Measurements from ENCODE around the gene NRAS. TPM values are rescaled to one million over a fixed set of nuclear protein-coding genes. Genes with fewer than 3 reads are reported as not detected.

NRAS gene
- total RNA-seq, 1 experiment from 2014 or later: 22.6 TPM

DNA sequence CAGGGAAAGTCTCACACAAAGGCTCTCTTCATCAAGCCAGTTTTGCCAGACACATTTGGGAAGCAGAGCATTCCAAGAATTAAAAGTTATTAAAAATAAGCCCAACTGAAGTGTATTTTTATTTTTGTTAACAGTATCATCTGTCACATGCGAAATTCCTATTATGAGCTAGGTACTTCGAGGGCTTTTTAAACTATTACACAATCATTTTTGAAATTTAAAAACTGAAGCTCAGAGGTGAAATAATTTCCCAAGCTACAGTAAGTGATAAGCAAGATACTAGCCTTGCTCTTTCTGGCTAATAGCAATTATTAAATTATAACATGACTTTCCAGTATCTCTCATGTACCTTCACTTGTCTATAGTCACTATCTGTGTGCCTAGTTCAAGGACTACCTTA lies 12.0 kb upstream of the NRAS start:
- no peak for DNase-seq (ENCODE audit: low spot score)

GRCh38 chr1:114725230-114725629 lies 8.7 kb upstream of the NRAS start:
- no peak for DNase-seq (ENCODE audit: low spot score)

GRCh38 chr1:114723915-114724314 lies 7.3 kb upstream of the NRAS start:
- no peak for DNase-seq (ENCODE audit: low spot score)

GRCh38 chr1:114723457-114723856 lies 6.9 kb upstream of the NRAS start:
- no peak for DNase-seq (ENCODE audit: low spot score)

DNA sequence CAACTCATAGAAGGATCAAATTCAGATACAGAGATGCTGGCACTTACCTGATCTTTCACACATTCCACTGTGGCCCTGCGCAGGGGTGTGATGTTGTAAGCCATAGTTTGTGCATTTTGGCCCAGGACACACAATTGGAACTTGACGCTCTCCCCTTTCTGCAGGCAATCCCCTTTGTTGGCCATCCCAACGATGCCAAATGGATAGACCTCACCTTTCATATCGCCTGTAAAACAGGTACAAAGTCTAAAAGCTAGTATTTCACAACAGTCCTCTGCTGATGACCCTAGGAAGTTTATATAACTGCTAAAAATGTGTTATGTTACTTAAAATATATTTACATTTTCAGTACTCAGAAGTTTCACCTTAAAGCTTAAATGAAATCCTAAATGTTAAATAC lies 3.9 kb upstream of the NRAS start:
- DNase-seq (ENCODE audit: low spot score): no peak

- DNase-seq (ENCODE audit: low spot score): no peak
These were observed 2.8 kb upstream of the NRAS start for GRCh38 chr1:114719424-114719787.

GRCh38 chr1:114718661-114719423 lies 2.3 kb upstream of the NRAS start:
- no peak for DNase-seq (ENCODE audit: low spot score)

- DNase-seq (ENCODE audit: low spot score): no peak
These were observed 643 bp downstream of the NRAS start for GRCh38 chr1:114715952-114716303.

DNA sequence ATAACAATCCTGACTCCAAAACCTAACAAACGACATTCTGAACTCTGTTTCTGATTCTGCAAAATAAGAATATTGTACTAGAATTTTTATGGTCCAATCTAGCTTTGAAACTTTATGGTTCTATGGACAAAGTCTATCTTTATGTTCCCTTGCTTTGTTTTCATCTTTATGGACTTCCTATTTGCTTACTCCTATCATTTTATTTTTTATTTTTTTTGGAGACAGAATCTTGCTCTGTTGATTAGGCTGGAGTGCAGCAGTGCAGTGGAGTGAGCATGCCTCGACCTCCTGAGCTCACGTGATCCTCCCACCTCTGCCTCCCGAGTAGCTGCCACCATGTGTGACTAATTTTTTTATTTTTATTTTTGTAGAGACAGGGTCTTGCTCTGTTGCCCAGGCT lies 3.6 kb downstream of the NRAS start:
- no peak for DNase-seq (ENCODE audit: low spot score)

DNA sequence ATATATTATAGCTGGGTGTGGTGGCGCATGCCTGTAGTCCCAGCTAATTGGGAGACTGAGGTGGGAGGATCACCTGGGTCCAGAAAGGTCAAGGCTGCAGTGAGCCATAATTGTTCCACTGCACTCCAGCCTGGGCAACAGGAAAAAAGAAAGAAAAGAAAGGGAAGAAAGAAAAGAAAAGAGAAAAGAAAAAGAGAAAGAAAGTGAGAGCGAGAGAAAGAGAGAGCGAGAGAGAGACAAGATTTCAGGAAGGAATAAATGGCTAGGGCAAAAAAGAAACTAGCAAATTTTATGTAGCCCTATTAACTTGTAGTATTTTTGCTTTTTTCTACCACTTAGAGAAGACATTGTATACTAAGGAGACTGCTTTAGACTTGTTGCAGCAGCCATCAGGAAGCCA lies 6.2 kb downstream of the NRAS start:
- DNase-seq (ENCODE audit: low spot score): no peak

GRCh38 chr1:114707604-114708003 lies 9.0 kb downstream of the NRAS start:
- no peak for DNase-seq (ENCODE audit: low spot score)

DNA sequence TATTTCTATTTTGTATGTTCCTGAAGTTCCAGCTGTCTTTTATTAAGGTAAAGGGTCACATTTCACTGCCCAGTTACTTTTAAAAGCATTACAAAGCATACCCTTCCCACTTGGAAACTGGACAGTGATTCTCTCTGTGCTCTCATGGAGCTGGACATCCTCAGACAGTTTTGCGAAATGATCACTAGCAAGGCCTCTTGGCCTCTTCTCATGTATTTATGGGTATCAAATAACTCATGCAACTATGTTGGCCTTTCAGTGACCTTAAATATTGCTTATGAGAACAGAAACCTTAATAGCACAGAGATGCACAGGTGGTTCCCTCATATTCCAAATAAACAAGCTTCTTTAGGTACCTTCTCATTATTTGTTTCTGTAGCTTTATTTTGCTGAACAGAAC lies 13.3 kb downstream of the NRAS start:
- no peak for DNase-seq (ENCODE audit: low spot score)

GRCh38 chr1:114702737-114703136 lies 13.8 kb downstream of the NRAS start:
- no peak for DNase-seq (ENCODE audit: low spot score)

DNA sequence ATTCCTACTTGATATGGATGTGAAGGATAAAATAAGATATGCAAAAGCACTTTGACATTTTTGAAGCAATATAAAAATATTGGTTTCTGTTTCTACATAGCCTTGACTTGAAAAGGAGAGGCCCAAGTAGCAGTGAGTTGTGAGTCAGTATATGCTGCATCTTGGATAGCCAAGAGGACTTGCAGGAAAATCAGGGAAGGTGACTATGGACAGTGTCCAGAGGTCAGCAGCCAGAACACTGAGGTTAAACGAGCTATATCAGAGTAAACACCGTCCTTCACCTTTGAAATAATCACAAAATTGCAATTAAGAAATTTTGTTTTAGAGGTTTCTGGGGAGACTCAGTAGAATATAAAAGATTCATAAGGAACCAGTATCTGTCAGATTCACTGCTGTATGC lies 14.6 kb downstream of the NRAS start:
- no peak for DNase-seq (ENCODE audit: low spot score)

- no peak for DNase-seq (ENCODE audit: low spot score)
These were observed 16.5 kb downstream of the NRAS start for GRCh38 chr1:114700036-114700600.

- no peak for DNase-seq (ENCODE audit: low spot score)
These were observed 19.8 kb downstream of the NRAS start for GRCh38 chr1:114696810-114697209.

GRCh38 chr1:114695430-114696058 lies 21.0 kb downstream of the NRAS start, which contains the start of gene AMPD1:
TSS of gene AMPD1 (minus strand) at chr1:114695546. CDS start at chr1:114695471, 75 bp downstream.
- DNase-seq (ENCODE audit: low spot score): no peak

- no peak for DNase-seq (ENCODE audit: low spot score)
These were observed 21.8 kb downstream of the NRAS start for GRCh38 chr1:114694540-114695310.

GRCh38 chr1:114692947-114693346 lies 23.6 kb downstream of the NRAS start:
- no peak for DNase-seq (ENCODE audit: low spot score)

DNA sequence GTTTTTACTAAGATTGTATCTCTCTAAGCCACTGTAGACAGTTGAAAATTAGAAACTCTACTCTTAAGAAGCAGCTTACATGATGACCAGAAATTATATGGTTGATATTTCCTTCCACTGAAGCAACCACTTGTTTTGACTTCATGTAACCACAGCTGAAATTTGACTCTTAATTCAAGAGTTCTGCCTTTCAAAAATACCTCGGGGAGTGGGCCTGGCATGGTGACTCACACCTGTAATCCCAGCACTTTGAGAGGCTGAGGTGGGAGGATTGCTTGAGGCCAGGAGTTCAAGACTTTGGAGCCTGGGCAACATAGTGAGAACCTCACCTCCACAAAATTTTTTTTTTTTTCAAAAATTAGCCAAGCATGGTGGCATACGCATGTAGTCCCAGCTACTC lies 25.5 kb downstream of the NRAS start:
- DNase-seq (ENCODE audit: low spot score): no peak

DNA sequence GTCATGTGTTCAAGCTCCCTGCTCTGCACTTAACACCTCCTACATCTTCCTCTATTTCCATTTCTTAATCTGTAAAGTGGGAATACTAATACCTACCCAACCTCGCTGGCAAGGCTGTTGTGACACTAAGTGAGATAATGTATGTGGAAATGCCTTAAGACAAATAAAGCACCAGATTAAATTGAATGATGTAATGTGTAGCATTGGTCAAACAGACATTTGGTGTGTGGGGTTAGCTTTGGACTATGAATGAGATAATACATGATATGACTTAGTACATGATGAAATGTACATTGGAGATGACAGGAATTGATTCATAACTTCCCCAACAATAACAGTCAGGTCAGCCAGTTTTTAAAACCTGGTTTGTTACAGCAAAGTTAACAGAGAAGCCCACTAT lies 26.4 kb downstream of the NRAS start:
- DNase-seq (ENCODE audit: low spot score): no peak

- DNase-seq (ENCODE audit: low spot score): no peak
These were observed 28.0 kb downstream of the NRAS start for GRCh38 chr1:114688526-114688925.
